Measurements from ENCODE around the gene FOXJ1.

The FOXJ1 gene

GRCh38 chr17:76159157-76159556 lies 18.1 kb upstream of the FOXJ1 start:
- no peak for DNase-seq (ENCODE audit: low read depth)
- no peak for TF ChIP-seq CTCF (IDR thresholded peaks at IDR 0.05; ENCODE audit: low read depth, low read length, missing control alignments)
- H3K4me3 ChIP-seq (ENCODE audit: low read depth, low read length), result no peak overlapping the region

GRCh38 chr17:76157759-76158158 lies 16.7 kb upstream of the FOXJ1 start:
- no peak overlapping the region for H3K4me3 ChIP-seq (ENCODE audit: low read depth, low read length)
- TF ChIP-seq CTCF (IDR thresholded peaks at IDR 0.05; ENCODE audit: low read depth, low read length, missing control alignments), result no peak
- no peak for DNase-seq (ENCODE audit: low read depth)

GRCh38 chr17:76156662-76156991 lies 15.6 kb upstream of the FOXJ1 start:
- no peak for TF ChIP-seq CTCF (IDR thresholded peaks at IDR 0.05; ENCODE audit: low read depth, low read length, missing control alignments)
- no peak overlapping the region for H3K4me3 ChIP-seq (ENCODE audit: low read depth, low read length)
- DNase-seq (ENCODE audit: low read depth), result no peak

DNA sequence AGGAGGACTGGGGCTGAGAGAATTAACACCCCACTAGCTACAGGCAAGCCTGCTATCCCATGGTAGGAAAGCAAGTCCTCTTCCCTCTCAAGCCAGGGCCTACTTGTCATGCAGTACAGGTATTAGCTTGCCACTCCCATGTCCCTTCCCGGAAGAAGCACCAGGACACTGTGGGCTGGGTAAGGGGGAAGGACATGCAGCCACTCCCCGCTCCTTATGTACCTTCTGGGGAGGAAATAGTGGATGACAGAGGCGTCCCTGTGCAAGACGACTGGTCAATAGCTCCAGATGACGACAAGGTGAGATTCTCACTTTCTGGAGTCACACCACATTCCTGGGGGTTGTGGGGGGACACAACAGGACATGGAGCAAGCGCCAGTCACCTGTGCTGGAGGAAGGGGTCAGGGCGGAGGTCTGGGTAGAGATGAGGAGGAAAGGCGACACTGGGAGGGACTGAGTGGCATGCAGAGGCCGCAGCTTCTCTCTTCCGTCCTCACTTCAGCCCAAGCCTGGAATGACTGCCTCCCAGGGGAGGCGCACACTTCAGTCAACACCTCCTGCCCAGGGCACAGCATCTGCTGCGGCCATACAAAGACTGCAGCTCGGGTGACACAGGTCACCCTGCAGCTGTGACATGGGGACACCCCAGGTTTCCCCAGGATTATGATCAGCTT lies 15.1 kb upstream of the FOXJ1 start:
- no peak for DNase-seq (ENCODE audit: low read depth)
- H3K4me3 ChIP-seq (ENCODE audit: low read depth, low read length), result no peak overlapping the region
- no peak for TF ChIP-seq CTCF (IDR thresholded peaks at IDR 0.05; ENCODE audit: low read depth, low read length, missing control alignments)

DNA sequence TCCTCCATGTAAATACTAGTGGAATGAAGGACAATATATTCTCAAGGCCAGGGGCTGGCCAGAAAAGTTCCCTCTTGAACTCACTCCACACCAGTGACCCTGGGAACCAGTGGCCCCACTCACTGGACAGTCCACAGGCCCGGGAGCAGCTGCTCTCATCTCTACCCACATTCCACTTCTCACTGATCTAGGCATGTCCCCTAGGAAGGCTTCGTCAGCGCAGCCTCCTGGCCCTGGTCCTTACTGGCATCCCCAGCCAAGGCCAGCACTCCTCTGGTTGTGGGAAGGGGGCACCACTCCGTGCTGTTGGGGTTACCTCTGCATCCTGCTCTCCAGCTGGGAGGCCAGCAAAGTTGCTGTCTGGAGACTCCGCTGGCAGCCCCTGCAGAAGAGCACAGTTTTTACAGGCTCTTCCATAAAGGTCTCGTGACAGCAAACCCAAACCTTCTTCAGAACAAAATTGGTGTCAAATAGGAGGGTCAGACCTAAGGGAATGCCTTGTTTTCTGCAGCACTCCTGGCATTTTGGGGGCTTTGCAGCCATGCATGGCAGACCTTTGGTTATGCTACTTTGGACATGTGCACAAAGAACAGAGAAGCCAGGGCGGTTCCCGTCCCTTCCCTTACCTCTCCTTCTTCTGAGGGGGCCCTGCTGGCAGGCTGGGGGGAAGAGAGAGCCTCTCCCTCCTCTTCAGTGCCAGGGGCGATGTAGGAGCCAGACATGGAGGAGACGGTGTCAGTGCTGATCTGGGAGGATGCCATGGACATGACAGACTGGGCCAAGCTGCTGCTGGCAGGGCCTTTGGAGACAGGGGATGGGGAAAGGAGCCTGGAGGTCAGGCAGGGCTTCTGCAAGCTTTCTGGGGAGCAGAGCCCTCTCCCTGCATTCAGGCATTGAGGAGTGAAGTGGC lies 14.1 kb upstream of the FOXJ1 start:
- DNase-seq (ENCODE audit: low read depth), result no peak
- TF ChIP-seq CTCF (IDR thresholded peaks at IDR 0.05; ENCODE audit: low read depth, low read length, missing control alignments), result no peak
- no peak overlapping the region for H3K4me3 ChIP-seq (ENCODE audit: low read depth, low read length)

DNA sequence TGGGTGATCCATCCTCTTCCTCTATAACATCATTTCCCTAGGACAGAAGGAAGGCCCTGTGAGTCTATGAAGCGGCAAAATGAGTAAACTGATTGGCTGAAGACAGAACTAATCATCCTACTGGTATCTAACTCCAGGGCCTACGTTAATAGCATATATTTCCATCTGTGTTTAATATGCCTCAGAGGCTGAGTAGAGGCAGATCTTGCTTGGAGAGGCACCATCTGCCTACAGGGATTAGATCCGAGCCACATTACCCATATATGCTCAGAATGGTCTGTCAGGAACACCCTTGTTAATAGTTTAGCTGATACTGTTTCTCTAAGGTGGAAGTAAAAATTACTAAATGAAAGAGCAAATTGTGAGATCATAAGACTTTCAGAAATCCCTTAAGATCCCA lies 13.2 kb upstream of the FOXJ1 start:
- DNase-seq (ENCODE audit: low read depth), result no peak
- no peak overlapping the region for H3K4me3 ChIP-seq (ENCODE audit: low read depth, low read length)
- TF ChIP-seq CTCF (IDR thresholded peaks at IDR 0.05; ENCODE audit: low read depth, low read length, missing control alignments), result no peak
